GM18526 (cell line): ENCODE measurements around the gene PRRT1.

Experiments used
- POLR2A ChIP-seq: IDR thresholded peaks from 3 replicates; pipeline ENCODE4 v1.6.1; 2011; ENCODE audit not compliant: insufficient read length; ENCODE audit errors: extremely low read depth

PRRT1 gene

GRCh38 chr6:32177788-32178546 is 26.2 kb upstream of the PRRT1 start, which contains the start of gene RNF5:
Gene RNF5 (plus strand): TSS chr6:32178405. CDS start chr6:32178512, 107 bp downstream.
- TF ChIP-seq POLR2A = peak; percentile 17

GRCh38 chr6:32177183-32177787 is 25.5 kb upstream of the PRRT1 start:
- TF ChIP-seq POLR2A = no peak

DNA sequence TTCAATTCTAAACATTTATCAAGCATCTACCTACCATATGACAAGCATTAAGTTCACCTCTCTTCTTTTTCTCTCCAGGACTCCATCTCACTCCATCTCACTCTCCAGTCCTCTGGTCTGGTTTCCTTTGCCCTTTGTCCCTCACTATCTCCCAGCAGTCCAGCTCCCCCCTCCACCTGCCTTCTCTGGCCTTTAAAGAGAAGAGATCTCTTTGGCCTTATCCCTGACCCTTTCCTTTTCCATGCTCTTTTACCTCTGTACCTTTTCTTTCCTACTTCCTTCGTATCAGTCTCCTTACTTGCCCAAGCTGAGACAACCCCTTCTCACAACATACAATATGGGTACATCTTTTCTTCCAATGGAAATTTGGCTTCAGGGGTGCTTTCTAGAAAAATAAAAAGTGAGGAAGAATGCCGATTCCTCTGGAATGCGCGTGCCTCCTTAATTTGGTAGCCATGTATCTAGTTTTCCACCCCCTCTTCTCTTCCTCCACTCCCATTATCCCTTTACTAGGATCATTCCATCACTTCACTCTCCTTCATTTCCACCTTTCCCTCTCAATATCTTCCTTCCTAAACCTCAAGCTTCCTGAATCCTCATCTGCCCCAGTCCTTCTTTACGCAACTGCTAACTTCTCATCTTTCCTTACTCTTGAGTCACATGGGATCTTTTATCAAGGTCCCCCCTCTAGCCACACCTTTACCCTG is 24.9 kb upstream of the PRRT1 start:
- TF ChIP-seq POLR2A = no peak

GRCh38 chr6:32175711-32176475 is 24.2 kb upstream of the PRRT1 start, which contains the start of gene AGPAT1:
Gene AGPAT1 (minus strand): TSS chr6:32176084. CDS start chr6:32171496, 4,588 bp downstream.
- peak; percentile 62 for TF ChIP-seq POLR2A

GRCh38 chr6:32175322-32175710 is 23.6 kb upstream of the PRRT1 start:
- no peak for TF ChIP-seq POLR2A

GRCh38 chr6:32174416-32174815 is 22.7 kb upstream of the PRRT1 start:
- no peak for TF ChIP-seq POLR2A

- no peak for TF ChIP-seq POLR2A
These were observed 21.4 kb upstream of the PRRT1 start for GRCh38 chr6:32173051-32173727.

DNA sequence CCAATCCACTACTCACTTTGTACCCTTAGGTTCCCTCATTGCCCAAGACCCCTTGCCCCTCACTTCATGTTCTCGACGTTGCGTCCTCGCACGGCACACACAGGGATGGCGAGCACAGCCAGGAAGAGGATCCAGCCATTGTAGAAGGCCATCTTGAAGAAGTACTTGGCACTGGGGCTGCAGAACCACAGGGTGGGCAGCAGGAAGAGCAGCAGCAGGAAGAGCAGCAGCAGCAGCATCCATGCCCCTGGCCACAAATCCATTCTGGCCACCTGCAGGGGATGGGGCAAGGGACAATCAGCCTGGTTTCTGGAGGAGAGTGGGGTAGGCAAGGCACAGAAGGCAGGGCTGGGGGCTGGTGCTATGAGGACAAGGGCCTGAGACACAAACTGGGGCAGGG is 19.5 kb upstream of the PRRT1 start:
- TF ChIP-seq POLR2A = no peak

DNA sequence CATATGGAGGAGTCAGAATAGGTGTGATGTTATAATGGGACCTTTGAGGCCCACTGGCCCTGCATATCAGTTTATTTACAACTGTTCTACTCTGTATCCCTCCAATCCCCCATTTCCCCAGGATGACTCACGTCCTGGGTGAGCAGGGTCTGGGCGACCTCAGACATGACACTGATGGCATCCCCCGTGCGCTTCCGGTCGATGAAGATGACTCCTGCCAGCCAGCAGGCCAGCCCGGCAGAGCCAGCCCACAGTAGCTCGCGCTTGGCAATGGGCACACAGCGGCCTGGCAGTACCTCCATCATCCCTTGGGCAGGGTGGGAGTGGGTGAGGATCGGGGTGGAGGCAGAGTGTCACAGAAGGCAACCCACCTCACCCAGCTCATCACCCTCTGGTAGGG is 18.6 kb upstream of the PRRT1 start:
- TF ChIP-seq POLR2A = no peak

DNA sequence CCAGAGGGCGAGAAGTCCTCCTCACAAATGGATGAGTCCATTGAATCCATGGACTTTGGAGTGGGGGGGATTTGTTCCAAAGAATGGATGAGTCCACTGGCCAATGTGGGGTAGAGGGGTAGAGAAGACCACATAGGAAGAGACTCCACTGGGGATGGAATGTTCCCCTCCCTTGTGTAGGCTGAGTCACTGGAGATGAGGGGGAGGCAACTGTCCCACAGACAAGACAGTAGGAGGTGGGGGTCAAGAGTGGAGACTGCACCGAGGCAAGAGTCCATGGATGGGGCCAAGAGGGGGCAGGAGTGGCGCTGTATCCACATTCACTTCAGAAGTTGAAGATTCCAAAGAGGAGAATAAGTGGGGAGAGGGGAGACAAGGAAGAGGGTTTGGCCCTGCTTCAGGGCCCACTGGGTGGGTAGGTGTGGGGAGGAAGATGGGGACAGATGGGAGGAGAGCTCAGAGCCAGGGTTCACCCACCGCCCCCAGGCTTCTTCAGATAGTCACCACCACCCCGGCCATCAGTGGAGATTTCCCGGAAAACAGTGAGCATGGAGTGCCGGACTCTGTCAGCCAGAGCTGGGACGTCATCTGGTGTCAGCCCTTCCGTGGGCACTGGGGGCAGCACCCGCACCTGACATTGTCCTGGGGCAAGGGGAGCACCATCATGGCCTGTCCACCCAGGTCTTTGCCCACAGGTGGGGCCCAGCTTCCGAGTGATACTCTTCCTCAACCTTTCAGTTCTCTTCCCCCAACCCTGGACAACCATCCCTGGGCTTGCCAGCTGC is 17.3 kb upstream of the PRRT1 start:
- TF ChIP-seq POLR2A = no peak

- no peak for TF ChIP-seq POLR2A
These were observed 16.6 kb upstream of the PRRT1 start for GRCh38 chr6:32168350-32168749.

DNA sequence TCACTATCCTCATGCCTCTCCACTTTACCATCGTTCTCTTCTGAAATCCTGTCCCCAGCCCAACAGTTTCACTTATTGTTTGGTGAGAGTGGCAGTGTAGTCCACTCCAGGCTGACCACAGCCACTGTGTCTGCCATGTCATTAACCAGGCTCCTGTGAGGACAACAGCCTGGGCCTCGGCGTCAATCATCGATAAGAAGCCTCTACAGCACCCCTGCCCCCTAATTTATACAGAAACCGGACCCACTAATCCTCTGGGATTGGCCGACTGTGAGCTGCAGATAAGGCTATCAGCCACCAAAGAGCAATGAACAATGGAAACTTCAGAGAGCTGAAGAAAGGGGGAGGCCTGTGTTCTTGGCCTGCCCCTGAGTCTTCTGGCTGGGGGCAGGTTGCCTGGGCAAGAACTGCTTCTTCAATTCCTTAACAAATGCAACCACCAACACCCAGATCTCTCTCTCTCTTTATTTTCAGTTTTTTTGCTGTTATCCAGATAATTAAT is 16.1 kb upstream of the PRRT1 start:
- no peak for TF ChIP-seq POLR2A

DNA sequence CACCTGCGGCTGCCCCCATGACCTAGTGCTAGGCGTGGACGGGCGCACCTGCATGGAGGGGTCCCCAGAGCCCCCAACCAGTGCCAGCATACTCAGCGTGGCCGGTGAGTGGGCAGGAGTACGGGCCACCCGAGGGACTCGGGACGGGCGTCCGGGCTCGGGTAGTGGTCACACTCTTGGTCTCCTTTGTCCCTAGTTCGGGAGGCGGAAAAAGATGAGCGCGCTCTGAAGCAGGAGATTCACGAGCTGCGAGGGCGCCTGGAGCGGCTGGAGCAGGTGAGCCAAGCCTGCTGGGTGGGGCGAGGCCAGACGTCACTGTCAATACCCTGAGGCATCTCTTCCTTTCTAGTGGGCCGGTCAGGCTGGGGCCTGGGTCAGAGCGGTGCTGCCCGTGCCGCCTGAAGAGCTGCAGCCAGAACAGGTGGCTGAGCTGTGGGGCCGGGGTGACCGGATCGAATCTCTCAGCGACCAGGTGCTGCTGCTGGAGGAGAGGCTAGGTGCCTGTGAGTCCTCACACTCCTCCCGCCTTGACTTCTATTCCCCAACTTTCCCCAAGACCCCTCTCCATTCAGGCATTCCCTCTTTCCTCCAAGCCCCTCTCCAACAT is 15.5 kb upstream of the PRRT1 start:
- no peak for TF ChIP-seq POLR2A
